ENCODE measurements around the gene EFCAB10. TPM values are rescaled to one million over a fixed set of nuclear protein-coding genes. Genes with fewer than 3 reads are reported as not detected.
"Not testable (repeated sequence)": the region's sequence is repeated elsewhere in the genome, so short reads cannot be mapped to it uniquely, and the experiment has no call there.

Gene EFCAB10
- total RNA-seq, 4 donors from 2014 or later = not detected

DNA sequence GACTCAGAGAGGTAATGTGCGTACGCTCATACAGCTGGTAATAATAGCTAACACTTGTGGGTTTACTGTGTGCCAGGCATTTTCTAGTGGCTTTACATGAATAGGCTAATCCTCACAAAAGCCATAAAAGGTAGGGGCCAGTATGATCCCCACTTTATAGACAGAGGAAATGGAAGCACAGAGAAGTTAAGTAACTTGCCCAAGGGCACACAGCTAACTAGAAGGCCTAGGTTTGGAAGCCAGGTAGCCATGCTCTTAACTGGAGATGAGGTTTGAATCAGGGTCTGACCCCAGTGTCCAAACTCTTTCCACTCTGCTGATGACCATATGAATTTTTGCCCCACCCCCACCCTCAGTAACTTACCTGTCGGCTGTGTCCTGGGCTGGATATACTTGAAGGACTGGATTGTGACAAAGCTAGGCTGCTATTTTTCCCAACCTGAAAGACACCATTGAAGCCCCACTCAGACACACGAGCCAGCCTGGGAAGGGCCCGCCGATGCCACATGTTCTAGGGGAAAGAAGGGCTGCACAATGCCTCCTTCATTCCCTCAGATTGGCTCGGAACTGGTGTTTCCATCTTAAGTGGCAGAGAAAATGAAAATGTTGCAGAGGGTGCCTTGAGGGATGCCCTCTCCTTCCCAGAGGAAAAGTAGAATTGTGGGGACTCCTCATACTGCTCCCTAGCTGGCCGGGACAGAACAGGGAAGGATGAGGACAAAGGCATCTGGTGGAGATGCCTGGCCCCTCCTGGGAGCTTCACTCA lies 29.1 kb upstream of the EFCAB10 start:
- H3K4me3 ChIP-seq = no peak overlapping the region
- H3K9me3 ChIP-seq = no peaks in the 10 kb centered on the region
- DNase-seq (ENCODE audit: low spot score in 2 of 2) = no peak
- TF ChIP-seq, protein P1, sequence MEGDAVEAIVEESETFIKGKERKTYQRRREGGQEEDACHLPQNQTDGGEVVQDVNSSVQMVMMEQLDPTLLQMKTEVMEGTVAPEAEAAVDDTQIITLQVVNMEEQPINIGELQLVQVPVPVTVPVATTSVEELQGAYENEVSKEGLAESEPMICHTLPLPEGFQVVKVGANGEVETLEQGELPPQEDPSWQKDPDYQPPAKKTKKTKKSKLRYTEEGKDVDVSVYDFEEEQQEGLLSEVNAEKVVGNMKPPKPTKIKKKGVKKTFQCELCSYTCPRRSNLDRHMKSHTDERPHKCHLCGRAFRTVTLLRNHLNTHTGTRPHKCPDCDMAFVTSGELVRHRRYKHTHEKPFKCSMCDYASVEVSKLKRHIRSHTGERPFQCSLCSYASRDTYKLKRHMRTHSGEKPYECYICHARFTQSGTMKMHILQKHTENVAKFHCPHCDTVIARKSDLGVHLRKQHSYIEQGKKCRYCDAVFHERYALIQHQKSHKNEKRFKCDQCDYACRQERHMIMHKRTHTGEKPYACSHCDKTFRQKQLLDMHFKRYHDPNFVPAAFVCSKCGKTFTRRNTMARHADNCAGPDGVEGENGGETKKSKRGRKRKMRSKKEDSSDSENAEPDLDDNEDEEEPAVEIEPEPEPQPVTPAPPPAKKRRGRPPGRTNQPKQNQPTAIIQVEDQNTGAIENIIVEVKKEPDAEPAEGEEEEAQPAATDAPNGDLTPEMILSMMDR (IDR thresholded peaks at IDR 0.05) = no peak
- TF ChIP-seq EP300 (IDR thresholded peaks at IDR 0.05) (no peak), POLR2A (IDR thresholded peaks at IDR 0.05) (no peak)
- H3K36me3 ChIP-seq = peaks cover 0 to 53% (median 3%) of the 10 kb centered on the region in 3 donors
- no peaks in the 10 kb centered on the region for H3K4me1 ChIP-seq
- 65 to 82% methylated on average over 8 of the region's 8 CpGs for WGBS, 2 donors
- no peak overlapping the region for H3K27ac ChIP-seq
- no peaks in the 10 kb centered on the region for H3K27me3 ChIP-seq

DNA sequence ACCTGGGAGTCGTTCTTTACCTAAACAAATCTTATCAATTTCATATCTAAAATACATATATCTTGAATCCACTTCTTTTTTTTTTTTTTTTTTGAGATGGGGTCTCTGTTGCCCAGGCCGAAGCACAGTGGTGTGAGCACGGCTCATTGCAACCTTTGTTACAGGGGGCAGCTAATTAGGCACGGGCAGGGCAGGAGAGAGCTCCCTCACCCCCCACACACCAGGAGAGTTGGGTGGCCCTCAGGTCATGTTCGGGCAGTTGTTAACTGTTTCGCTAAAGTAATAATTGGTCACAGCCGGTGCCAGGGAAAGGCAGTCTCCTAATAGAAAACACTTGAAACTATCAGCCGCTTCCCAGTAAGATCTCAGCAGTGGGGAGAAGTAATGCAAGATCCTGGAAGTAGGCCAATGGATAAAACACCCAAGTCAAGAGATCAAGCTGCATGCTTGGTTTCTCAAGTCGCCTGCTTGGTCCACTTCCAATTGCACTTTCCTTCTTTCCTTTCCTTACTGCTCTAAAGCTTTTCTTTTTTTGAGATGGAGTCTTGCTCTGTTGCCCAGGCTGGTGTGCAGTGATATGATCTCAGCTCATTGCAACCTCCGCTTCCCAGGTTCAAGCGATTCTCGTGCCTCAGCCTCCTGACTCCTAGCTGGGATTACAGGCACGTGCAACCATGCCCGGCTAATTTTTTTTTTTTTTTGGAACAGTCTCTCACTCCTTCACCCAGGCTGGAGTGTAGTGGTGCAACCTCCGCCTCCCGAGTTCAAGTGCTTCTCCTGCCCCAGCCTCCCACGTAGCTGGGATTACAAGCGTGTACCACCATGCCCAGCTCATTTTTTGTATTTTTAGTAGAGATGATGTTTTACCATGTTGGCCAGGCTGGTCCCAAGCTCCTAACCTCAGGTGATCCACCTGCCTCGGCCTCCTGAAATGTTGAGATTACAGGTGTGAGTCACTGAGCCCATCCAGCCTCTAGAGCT lies 21.3 kb upstream of the EFCAB10 start:
- Histone ChIP-seq H3K4me1 (no peaks in the 10 kb centered on the region), H3K9me3 (no peaks in the 10 kb centered on the region), H3K36me3 (peaks cover 0 to 11% (median 0%) of the 10 kb centered on the region in 3 donors), H3K4me3 (no peak overlapping the region), H3K27me3 (no peaks in the 10 kb centered on the region), H3K27ac (no peak overlapping the region)
- no peak for DNase-seq (ENCODE audit: low spot score in 2 of 2)
- TF ChIP-seq POLR2A (IDR thresholded peaks at IDR 0.05) (no peak), EP300 (IDR thresholded peaks at IDR 0.05) (no peak)
- TF ChIP-seq, protein P1 (IDR thresholded peaks at IDR 0.05) = no peak
- 67 to 68% methylated on average over 19 of the region's 19 CpGs for WGBS, 2 donors

DNA sequence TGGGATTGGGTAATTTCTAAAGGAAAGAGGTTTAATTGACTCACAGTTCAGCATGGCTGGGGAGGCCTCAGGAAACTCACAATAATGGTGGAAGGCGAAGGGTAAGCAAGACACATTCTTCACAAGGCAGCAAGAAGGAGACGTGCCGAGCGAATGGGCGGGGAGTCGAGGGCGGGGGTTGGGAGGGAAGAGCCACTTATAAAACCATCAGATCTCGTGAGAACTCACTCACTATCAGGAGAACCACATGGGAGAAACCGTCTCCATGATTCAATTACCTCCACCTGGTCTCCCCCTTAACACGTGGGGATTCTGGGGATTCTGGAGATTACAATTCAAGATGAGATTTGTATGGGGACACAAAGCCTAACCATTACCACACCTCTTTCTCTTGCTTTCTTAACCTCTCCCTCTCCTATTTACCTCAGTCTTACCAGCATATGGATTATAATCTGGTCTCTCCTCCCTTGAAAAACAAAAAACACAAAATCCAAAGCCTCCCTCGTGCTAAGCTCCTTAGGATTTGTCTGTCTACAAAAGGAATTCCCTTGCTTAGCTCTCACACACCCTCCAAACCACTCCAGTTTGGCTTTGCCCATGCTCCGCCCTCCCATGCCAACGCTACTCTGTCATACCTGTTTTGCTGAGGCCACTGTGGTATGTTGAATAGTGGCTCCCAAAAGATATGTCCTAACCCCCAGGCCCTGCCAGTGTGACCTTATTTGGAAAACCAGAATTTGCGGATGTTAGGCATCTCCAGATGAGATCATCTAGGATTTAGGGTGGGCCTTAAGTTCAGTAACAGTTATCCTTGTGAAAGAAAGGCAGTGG lies 19.6 kb upstream of the EFCAB10 start:
- TF ChIP-seq EP300 (IDR thresholded peaks at IDR 0.05) = no peak
- no peak for TF ChIP-seq POLR2A (IDR thresholded peaks at IDR 0.05)
- TF ChIP-seq, protein P1 (IDR thresholded peaks at IDR 0.05) = no peak
- Histone ChIP-seq H3K4me1 (no peaks in the 10 kb centered on the region), H3K27me3 (no peaks in the 10 kb centered on the region), H3K36me3 (no peaks in the 10 kb centered on the region), H3K9me3 (no peaks in the 10 kb centered on the region), H3K4me3 (no peak overlapping the region), H3K27ac (no peak overlapping the region)
- WGBS, 2 donors = 76 to 78% methylated on average over 14 of the region's 14 CpGs
- no peak for DNase-seq (ENCODE audit: low spot score in 2 of 2)

DNA sequence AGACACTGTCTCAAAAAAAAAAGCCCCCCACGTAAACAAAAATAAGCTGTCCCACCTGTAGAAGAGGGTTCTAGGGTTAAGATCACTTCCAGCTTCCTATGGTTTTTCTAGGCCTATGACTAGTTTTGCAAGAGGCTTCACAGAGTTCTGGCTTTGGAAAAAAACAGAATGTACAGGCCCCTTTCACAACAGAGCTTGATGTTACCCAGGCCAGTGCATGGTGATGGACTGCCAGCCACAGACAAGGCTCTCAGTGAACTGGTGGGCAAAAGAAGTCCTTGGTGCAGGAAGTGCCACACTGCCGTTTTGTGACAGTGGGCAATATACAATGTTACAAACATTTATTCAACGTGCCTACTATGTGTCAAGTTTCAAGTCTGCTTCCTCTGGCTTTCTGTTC lies 18.3 kb upstream of the EFCAB10 start:
- Histone ChIP-seq H3K4me1 (no peaks in the 10 kb centered on the region), H3K27ac (no peak overlapping the region), H3K4me3 (no peak overlapping the region), H3K9me3 (no peaks in the 10 kb centered on the region), H3K27me3 (no peaks in the 10 kb centered on the region), H3K36me3 (no peaks in the 10 kb centered on the region)
- 74 to 79% methylated on average over 3 of the region's 3 CpGs for WGBS, 2 donors
- TF ChIP-seq POLR2A (IDR thresholded peaks at IDR 0.05) (no peak), EP300 (IDR thresholded peaks at IDR 0.05) (no peak)
- TF ChIP-seq, protein P1 (IDR thresholded peaks at IDR 0.05) = no peak
- DNase-seq (ENCODE audit: low spot score in 2 of 2) = no peak

DNA sequence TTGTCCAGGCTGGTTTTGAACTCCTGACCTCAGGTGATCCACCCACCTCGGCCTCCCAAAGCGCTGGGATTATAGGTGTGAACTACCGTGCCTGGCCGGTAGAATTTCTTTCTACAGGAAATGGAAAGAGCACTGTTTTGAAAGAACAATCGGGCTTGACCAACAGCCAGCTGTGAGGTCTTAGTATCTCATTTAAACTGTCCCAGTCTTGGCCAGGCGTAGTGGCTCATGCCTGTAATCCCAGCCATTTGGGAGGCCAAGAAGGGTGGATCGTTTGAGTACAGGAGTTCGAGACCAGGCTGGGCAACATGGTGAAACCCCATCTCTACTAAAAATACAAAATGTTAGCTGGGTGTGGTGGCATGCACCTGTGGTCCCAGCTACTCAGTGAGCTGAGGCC lies 17.8 kb upstream of the EFCAB10 start:
- not testable (repeated sequence) for H3K36me3 ChIP-seq; DNase-seq (ENCODE audit: low spot score in 2 of 2); H3K27me3 ChIP-seq; H3K9me3 ChIP-seq; H3K4me3 ChIP-seq; H3K27ac ChIP-seq; H3K4me1 ChIP-seq
- WGBS, 2 donors = 78 to 80% methylated on average over 8 of the region's 8 CpGs
